Measurements from ENCODE around the gene OLFM4.

Gene OLFM4

DNA sequence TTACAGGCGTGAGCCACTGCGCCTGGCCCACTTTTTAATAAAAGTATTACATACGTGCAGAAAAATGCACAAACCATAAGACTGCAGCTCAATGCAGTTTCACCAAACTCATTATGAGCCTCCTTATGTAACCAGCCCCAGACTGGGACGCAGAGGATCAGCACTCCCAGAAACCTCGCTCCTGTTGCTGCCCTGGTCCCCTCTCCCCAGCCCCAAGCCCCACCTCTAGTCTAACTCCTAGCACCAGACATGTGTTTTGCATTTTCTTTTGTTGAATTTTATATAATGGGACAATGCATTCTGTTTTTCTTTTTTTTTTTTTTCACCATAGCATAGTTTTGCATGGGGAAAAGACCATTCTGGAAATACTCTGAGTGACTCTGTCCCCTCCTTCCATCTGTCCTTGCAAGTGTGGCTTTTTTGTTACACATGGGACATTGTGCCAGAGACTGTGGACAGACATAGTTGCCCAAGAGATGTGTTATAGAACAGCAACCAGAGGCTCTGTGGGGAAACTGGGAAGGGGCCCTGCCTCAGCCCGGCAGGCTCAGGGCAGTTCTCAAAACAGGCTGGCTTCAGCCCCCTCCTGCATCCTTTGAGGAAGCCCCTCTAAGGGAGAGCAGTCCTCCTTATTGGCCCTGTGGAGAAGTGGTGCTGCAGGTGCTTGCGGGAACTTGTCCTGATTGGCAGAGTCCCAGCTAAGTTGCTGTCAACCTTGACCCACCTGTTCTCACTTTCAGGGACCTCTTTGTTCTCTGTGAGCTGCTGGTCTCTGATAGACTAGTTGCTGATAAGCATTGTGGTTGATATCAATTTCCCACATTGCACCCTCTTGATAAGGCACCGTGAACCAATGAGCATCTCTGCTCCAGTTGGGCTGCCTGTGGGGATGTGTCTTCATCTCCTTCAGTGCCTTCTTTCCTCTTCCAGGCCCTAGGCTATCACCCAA is 13.8 kb upstream of the OLFM4 start:
- no peak for DNase-seq (ENCODE audit: low read depth)

DNA sequence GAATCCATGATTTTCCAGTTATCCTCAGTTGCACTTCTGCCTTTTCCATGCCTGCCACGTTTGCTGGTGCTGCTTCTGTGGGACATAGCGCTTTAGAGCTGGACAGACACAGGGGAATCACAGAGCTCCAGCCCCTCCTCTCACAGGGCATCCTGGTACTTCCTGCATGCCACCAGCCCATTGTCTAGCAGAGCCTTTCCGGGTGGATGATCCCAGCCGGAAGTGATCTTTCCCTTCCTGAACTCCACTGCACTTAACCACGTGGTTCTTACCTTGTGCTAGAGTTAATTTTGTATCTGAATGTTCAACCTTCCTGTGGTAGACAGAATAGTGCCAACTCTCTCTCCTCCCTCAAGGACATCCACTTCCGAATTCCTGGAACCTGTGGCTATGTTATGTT is 12.6 kb upstream of the OLFM4 start:
- no peak for DNase-seq (ENCODE audit: low read depth)

DNA sequence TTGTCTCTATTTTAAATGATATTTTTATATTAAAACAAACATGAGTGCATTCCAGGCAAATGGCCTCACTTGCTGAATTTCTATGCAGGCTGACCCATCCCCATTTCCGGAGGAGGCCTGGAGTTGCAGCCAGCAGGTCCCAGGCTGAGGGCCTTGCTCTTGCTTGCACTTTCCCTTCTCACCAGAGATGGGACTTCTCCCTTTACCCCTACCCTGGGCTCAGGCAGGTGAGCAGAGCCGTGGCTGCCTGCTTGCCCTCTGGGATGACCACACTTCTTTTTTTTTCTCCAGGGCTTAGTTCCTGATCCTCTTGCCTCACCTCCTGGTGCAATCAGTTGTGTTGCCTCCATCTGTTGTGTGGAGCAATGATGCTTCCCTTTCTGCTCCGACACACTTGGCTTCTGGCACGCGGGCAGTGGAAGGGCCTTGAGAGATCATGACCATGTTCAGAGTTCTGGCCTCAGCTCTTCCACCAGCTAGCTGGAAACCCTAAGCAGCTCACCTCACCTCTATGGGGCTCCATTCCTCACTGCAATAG is 11.1 kb upstream of the OLFM4 start:
- no peak for DNase-seq (ENCODE audit: low read depth)

DNA sequence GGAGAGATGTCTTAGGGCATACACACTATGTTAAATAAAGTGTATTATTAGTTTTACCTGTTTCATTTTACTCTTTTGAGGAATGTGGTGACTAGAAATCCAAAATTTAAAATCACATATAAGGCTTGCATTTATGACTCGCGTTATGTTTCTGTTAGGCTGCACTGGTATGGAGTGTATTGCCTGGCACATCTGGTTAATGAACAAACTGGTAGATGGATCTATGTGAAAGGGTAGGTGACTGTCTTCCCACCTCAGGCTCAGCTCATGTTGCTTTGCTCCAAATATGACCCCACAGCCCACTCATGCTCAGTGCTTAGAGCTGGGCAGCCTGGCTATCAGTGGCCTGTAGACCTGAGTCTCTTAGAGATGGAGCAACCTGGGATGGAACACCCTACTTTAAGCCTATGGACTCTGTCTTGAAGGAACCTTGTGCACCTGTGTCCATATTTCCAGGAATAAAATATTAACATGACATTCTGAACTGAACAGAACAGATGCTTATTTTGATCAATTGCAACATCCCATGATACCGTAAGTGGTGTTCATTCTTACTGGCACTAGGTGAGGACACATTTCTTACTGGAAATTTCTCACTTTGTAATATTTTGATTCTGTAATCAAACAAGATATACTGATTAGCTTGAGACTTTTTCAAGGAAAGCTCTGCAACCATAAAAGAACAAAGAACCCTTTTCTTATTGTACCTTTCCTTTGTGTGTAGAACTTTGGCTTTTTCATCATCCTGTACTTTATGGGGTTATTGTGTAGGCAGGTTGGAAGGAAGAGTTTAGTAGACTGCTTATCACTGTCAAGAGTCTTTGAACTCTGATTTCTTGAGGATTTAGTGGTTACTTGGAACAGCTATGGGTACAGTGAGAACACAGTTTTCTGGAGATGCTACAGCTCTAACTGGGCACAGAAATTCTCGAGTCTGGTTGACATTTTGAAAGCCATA is 9.6 kb upstream of the OLFM4 start:
- no peak for DNase-seq (ENCODE audit: low read depth)

DNA sequence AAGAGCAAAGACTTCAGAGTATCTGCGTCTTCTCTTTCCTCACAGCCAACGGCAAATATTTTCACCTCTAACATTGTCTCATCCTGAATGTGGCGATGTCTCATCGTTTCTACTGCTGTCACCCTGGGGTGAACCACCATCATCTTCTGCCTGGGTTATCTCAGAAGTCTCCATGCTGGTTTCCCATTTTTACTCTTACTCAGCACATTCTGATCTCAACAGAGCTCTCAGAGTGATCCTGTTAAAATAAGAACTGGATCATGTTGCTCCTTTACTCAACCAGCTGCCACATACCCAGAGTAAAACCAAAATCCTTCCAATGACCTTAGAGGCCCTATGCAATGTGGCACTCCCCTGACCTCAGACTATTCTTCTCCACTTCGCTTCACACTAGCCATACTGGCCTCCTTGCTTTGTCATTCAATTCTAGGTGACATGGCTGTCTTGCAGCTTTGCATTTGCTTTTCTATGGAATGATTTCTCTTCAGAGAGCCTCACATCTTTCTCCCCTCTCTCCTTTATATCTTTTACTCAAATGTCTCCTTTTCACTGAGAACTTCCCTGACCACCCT is 7.8 kb upstream of the OLFM4 start:
- no peak for DNase-seq (ENCODE audit: low read depth)

DNA sequence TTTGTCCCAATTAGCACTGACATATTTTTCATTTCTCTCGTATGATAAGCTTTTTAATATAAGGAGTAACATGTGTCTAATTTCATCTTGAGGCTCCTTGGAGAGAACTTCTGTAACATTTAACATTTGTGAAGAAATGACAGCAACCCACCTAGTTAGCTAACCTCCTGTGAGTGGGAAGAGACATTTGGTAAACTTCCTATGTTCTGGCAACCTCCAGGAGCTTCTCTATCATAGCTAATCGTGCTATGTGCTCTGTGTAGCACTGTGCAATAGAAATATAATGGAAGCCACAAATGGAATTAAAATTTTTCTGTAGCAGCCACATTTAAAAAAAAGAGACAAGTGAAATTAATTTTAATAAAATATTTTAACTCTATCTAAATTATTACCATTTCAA is 5.4 kb upstream of the OLFM4 start:
- DNase-seq (ENCODE audit: low read depth): no peak

DNA sequence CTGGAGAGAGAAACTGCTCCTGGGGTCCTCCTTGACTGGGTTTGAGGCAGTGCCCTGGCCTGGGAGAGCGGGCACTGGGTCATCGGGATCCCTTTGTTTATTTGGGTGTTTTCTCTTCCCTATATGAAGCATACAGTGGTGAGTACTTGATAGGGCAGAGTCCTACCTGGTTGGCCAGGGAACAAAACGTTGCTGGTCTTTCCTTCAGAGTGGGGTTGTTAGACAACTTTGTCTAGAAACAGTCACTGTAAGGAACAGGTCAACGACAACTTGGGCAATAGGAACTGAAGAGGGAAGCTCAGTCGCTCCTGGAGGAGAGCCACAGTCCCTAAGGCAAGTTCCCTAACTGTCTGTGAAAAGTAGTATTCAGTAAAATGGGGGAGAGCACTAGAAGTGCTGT is 550 bp upstream of the OLFM4 start:
- DNase-seq (ENCODE audit: low read depth): no peak

DNA sequence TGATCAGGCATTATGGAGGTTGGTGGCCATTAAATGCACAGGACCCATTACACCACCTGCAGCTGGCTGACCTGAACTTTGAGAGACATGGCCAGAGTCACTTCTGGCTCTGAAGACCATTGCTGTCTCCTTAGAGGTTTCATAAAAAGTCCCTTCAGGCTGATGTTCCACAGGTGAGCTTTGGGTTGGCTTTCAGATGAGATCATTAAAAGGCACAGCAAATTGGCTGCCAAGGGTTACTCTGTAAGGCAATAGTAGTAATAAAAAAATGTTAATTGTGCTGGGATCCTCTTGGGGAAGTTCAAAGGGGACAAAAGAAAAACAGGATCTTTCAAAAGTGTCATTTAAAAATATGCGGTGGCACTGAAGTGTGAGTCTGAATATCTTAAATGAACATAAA is 4.2 kb downstream of the OLFM4 start:
- no peak for DNase-seq (ENCODE audit: low read depth)

DNA sequence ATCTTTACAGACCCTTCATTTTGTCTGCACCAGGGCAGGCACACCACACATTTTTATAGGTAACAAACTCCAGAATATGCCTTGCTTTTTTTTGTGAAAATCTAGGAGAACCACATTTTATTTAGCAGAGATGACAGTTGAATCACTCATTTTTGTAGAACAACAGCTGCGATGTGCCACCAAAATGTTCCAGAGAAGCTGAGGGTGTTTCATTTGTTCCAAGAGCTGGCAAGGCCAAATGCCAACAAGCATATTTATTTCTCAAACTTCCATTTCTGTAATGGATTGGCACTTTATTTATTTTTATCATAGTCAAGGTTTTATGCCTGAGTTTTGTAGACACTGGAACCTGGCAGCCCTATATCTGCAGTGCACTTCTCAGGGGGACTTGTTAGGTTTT is 10.4 kb downstream of the OLFM4 start:
- no peak for DNase-seq (ENCODE audit: low read depth)

DNA sequence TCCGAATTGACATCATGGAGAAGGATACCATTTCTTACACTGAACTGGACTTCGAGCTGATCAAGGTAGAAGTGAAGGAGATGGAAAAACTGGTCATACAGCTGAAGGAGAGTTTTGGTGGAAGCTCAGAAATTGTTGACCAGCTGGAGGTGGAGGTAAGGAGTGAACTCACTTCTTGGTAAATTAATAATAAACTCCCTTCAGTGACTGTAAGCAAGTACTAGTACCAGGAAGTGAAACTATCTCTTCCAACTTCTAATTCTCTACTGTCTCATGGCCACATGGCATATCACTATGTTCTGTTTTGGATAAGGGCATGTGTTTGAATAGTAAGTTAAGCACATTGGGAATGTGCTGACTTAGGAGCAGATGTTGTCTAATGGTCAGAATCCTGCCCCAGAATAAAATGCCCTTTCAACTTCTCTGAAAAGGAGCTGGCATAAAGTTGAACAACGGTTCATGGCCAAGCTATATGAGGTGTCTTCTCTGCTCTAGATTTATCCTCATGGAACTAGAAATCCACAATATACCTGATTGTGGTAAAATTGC is 13.4 kb downstream of the OLFM4 start:
- no peak for DNase-seq (ENCODE audit: low read depth)

DNA sequence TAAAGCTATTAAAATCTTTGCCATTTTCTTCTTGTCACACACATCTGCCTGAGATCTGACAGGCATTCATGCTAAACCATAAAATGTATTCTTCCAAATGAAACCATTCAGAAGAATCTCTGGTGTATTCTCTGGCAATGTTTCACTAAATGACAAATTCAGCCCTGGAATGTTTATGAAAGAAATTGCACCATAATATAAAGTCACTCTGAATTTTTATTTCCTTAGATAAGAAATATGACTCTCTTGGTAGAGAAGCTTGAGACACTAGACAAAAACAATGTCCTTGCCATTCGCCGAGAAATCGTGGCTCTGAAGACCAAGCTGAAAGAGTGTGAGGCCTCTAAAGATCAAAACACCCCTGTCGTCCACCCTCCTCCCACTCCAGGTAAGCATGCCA is 14.3 kb downstream of the OLFM4 start:
- DNase-seq (ENCODE audit: low read depth): no peak

DNA sequence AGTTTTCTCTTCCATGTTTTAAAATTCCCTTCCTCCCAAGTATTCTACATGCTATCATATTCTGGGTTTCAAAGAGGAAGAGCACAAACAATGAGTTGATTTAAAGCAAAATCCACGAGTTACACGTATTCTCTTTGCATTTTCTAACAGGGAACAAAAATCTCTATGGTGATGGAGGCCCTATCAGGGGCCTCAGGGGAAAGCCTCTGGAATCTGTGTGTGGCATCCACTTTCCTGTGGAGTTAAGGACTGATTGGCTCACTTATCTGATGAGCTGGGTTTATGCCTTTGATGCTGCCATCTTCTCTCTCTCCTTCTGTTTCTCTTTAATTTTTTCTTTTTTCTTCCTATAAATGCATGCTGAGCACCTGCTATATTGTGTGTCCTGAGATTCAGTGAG is 14.8 kb downstream of the OLFM4 start:
- DNase-seq (ENCODE audit: low read depth): no peak

DNA sequence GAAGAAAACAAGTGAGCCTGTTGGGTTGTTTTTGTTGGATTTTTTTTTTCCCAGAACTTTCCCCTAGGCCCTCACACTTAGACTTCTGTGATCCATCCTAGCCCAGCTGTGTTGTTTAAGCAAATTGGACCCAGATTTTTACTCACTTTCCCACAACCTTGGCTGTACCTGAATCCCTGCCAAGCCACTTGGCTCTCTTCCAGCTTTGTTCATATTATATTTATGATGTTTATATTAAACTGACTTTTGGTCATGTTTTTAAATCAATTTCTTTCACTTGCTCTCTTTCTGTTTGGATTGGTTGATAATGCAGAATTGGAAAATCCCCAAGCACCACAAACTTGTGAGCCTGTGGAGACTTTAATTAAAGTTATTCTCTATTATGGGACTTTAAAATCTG is 16.6 kb downstream of the OLFM4 start:
- no peak for DNase-seq (ENCODE audit: low read depth)

DNA sequence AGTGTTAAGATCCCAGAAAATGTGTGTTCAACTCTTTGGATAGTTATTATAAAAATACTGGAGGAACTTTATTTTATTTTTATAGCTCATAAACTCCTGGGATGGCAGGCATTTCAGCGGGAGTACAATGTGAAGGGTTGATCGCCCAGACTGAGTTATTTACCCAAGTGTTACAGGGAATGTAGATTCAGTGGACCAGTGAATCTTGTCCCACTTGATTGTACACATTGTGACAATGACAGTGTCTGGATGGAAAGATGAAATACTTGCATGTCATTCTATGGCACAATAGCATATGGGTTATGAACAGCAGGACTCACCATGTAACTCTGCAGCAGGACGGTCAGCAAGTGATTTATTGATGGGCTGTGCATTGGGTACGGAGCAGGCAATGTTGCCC is 20.3 kb downstream of the OLFM4 start:
- no peak for DNase-seq (ENCODE audit: low read depth)

DNA sequence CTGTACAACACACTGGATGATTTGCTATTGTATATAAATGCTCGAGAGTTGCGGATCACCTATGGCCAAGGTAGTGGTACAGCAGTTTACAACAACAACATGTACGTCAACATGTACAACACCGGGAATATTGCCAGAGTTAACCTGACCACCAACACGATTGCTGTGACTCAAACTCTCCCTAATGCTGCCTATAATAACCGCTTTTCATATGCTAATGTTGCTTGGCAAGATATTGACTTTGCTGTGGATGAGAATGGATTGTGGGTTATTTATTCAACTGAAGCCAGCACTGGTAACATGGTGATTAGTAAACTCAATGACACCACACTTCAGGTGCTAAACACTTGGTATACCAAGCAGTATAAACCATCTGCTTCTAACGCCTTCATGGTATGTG is 21.5 kb downstream of the OLFM4 start:
- DNase-seq (ENCODE audit: low read depth): no peak

DNA sequence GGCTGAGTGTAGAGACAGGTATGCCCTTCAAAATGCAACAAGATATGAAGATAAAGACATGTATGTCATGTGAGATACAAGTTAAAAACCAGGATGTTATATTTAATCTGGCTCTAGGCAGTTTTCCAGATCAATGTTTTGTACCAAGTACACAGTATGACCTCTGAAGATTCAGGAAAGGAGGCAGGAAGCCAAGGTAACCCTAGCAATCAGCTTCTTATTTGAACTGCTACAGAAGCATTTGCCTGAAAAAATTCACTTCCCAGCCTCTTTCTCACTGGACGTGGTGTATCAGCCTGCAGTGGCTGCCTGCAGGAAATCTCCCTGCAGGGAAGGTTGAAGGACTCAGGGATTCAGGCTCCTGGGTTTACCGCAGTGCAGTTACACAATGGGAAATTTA is 24.1 kb downstream of the OLFM4 start:
- no peak for DNase-seq (ENCODE audit: low read depth)

DNA sequence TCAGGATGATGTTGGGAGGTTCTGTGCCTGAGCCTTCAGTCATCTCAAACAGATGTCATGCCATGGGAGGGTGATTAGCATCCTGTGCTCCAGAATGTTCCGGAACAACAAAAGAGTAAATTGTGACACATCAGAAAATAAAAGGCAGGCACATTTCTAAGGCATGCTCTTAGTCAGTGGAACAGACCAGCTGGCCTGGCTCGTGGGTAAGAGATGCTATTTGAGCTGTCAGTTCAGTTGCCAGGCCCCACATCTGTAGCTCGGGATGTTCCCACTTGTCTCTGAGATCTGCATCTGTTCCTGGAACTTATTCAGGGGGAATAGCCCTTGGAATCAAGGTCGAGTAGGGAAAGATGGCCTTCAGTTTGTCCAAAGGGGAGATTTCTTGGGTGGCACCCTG is 26.0 kb downstream of the OLFM4 start:
- no peak for DNase-seq (ENCODE audit: low read depth)

DNA sequence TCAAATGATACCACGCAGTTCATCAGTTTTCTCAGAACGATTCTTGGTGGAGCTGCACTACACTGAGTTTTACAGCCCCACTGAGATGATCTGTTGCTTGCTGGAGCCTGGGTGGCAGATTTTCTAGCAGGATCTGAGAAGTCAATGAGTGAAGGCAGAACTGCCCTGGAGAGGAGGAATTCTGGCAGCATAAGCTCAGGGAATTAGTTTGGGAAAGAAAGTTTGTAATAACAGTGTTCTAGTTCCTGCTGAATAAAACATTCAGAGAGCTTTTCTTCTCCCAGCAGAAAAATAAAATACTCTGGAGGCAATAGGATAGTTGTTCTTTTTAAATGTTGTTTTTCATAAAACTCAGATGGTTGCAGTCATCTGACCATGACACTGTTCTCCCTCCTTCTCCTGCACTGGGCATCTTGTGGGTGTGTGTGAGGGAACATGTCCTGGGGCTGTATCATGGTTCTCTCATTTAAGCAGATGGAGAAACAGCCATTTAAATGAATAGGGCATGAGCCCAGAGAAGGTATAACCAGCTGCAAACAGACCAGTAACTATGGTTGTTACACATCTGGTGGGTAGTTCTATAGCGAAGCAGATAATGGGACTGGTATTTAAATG is 29.6 kb downstream of the OLFM4 start:
- no peak for DNase-seq (ENCODE audit: low read depth)

DNA sequence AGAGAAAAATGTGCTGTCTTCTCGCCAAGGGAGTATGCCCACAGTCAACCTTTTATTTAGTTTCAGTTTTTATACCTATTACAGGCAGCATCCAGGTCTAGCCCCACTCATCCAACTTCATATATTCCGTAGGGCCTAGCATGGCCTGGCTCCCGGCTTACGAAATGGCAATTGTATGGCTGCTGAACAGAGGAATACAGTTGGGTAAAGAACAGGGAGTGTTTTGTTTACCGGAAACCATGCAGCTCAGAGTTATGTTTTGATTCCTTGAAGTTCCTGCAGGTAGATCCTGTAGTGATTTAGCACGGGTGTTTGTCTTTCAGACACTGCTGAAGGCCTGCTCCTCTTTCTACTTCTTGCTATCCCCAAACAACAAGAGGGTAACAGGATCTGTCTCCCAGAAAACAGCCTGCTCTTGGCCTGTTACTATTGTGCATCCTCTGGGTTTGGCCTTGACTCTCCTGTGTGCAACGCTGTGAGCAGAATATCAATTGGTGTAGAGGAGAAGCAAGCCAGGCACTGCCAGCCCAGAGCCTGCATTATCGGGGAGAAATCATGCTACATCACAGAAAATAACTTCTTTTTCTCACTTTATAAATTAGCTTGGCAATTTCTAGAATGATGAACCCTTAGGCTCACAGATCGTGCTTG is 32.4 kb downstream of the OLFM4 start:
- DNase-seq (ENCODE audit: low read depth): no peak

DNA sequence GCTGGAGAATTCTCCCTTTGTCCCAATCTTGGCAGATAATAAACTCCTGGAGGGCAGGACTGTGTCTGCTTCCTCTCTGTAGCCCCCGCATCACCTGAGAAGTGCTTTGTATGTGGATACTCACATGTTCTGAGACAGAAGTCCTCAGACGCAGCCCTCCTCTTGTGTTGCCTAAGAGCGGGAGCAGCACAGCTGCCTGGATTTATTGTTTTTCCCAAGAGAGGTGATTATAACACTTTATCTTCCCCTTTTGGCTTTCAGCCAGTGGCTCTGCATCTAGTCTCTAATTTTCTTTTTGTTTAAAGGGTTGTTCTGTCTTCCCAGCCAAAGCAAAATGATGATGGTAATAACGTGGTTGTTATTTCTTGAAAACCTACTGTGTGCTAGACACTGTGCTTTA is 36.1 kb downstream of the OLFM4 start:
- DNase-seq (ENCODE audit: low read depth): no peak

DNA sequence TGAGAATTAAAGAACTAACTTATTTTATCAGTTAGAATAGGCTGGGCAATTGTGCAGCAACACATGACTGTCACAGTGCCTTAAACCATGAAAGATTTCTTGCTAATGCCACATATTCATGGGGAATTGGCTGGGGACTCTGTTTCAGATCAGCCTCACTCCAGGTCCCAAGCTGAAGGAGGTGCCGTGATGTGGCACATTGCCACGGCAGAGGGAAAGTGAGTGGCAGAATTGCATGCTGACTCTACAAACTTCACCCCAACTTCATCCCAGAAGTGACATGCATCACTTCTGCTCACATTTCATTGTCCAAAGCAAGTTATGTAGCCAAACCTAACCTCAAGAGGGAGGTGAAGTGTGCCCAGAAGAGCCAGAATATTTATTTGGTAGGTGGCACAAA is 37.8 kb downstream of the OLFM4 start:
- DNase-seq (ENCODE audit: low read depth): no peak
